DMS79 treated with DMSO at 0.1 percent for 48 hours (cell line): ENCODE results near the gene SELENOM.
"Not testable (repeated sequence)": the region's sequence is repeated elsewhere in the genome, so short reads cannot be mapped to it uniquely, and the experiment has no call there.

Source experiments
- DNase-seq: peaks from one replicate; lab custom pipeline; 2025; lab: John Stamatoyannopoulos, UW

SELENOM gene

DNA sequence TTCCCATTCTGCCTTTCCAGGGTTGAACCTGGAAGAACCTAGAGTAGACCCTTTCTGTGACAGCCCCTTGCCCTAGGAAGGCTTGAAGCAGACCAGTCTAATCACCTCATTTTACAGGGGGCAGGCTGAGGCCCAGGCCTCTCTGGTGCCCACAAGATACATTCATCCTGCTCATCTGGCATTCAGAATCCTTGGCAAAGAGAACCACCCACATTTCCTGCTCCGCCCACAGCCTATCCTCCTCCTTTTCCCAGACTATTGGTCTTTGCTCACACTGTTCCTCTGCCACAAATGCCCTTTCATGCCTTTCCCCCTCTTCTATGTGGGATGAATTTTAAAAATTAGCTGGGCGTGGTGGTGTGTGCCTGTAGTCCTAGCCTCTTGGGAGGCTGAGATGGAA, 29.0 kb downstream of the SELENOM start:
- not testable (repeated sequence) for DNase-seq

- DNase-seq: no peak
These were observed 29.7 kb downstream of the SELENOM start for GRCh38 chr22:31077681-31078080.

DNA sequence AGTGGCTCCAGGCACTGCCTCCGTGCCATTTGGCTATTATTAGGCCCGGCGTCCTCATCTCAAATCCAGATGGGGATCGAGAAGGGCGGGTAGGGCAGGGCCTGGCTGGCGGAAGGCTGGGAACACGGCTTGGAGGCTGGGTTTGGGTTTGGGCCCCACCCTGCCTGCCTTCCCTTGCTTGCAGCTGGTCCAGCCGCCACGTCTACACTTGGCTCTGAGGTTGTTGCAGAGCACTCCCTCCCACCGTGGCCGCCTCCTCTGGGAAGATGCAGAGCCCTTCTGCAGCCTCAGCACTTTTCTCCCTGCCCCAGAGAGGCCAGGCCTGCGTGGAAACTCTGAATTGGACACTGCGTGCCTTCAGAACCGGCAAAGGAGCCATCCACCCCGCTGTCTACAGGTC, 31.4 kb downstream of the SELENOM start:
- no peak for DNase-seq

- not testable (repeated sequence) for DNase-seq
These were observed 33.7 kb downstream of the SELENOM start for GRCh38 chr22:31073545-31074145.

DNA sequence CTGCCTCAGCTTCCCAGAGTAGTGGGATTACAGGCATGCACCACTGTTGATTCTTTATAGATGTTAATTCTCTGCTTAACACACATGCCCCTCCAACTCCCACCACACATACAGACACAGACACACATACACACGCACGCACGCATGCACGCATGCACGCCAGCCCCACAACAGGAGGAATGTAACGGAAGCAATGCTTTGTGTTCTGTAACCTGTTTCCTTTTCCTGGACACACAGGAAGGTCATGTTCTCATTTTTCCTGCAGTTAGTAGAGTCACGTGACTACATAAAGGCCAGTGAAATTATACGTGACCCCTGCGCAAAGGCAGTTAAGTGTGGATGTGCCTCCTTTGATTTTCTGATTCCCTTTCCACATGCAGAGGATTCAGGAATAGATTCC, 34.2 kb downstream of the SELENOM start:
- DNase-seq: not testable (repeated sequence)

GRCh38 chr22:31069691-31070314, 37.6 kb downstream of the SELENOM start:
- DNase-seq: not testable (repeated sequence)

GRCh38 chr22:31068970-31069369, 38.4 kb downstream of the SELENOM start:
- DNase-seq: no peak

GRCh38 chr22:31064369-31064768, 43.0 kb downstream of the SELENOM start:
- no peak for DNase-seq

GRCh38 chr22:31062566-31063230, 44.7 kb downstream of the SELENOM start:
- DNase-seq: no peak

DNA sequence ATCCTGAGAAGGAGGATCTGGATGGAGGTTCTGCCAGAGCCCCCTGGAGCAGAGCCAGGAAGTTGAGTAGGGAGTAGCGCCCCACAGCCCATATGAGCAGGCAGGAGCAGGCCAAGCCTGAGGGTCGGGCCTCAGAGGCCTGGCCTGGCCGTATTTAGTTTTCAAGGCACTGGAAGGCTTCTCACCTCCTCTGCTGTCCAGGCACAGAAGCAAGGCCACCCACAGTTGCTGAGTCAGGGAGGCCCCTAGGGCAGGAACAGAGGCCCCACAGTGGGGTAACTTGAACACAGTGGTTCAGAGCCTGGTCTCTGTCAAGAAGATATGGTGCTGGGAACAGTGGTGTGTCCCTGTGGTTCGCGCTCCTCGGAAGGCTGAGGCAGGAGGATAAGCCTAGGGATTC, 47.7 kb downstream of the SELENOM start:
- not testable (repeated sequence) for DNase-seq

DNA sequence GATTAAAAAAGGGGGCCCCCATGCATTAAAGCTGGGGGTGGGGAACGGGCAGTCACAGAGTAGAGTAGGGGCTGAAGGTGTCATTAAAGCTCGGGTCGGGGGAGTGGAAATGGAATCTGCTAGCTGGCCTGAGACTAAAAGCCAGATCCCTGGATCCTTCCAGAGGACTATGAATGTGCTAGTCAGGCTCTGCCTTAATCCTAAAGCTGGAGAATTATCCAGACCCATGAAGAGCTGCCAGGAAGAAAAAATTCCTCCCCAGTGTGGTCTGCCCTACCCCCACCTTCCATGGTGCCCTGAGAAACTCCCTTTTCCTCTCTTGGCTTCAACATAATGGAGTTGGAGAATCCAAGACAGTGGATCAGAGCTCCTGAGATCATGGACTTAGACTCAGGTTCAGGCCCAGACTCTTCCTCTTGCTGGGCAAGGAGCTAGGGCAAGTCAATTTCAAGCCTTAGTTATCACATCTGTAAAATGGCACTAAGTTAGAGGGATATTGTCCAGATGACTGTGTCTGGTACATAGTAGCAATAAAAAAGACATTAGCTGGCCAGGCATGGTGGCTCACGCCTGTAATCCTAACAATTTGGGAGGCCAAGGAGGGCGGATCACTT, 50.3 kb downstream of the SELENOM start:
- DNase-seq: no peak

DNA sequence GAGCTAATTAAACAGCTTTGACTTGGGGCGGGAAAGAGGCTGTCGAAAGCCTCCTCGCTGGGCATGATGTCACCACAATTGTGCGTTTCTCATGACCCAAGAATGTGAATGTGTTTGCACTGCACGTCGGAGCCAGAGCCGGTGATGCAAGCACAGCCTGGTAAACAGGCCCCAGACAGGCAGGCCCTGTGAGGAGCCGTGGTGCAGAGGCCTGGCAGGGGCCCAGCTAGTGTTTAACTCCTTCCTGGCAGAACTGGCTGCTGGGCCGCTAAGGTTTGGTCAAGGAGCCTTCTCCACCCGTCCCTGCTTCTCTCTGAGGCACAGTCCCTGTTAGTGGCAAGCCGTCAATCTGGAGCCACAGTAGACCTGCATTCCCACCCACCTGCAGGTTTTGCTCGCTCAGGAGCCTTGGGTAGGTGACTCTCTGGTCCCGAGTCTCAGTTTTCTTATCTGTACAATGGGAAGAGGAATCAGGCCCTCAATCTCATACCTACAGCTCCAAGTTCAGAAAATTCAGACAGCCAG, 51.7 kb downstream of the SELENOM start:
- peak; percentile 5 for DNase-seq

DNA sequence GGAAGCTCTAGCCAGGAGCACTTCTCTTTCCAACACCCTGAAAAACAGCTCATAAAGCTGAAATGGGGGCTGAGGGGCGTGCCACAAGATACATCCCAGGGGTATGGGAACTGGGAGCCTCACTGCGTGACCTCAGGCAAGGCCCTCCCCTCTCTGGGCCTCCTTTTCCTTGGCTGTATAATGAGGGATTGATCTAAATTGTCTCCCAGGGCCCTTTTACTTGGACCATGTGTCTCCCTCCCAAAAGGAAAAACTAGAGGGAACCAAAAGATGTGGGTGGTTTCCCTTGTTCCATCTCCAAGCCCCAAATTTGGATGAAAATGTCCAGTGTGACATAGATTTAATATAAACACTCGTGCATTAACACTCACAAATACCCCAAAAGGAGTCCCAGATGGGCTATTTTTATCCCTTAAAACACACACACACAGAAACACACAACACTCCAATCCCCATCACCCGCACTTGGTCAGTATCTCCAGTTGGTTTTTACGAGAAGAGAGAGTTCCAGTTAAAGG, 52.2 kb downstream of the SELENOM start:
- DNase-seq: no peak
